ENCODE data around the gene HOXA3. TPM values are rescaled to one million over a fixed set of nuclear protein-coding genes. Genes with fewer than 3 reads are reported as not detected.

HOXA3 gene
- total RNA-seq, 1 experiment from 2014 or later: 4.5 TPM

DNA sequence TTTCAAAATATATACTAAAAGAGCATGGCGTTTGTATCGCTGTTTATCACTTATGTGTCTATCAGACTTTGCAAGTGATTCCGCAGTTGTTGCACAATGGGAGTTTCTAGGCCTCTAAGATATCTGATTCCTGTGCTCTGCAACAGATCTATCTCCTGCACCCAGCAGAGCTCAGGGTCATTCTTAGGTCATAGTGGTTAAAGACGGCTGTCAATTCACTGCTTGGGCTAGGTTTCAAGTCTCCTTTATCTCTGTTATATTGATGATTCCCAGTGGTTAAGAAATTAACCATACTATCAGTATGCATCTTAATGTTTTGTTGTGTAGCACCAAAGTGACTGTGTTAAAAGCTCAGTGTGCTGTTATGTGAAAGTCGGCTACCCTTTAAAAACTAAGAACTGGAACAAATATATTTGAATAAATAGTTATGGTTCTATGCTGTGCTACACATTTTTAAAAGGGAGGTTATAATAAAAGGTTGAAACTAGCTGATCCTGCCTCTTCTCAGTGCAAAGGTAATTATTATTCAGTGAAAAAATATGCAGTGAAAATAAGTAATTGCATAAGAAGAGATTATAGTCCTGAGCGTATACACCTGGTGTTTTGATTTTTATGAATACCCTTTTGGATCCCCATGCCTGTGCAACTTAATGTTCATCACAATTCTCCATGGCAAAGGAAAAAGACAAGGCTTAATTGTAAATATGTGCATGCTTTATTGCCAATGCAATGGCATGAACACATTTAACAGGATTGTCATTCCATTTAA is 80.6 kb downstream of the HOXA3 start:
- no peak for DNase-seq
- ChIA-PET POLR2A (ENCODE audit: unreplicated experiment) (no interaction called here), CTCF (no interaction called here)
- no peaks in the 10 kb centered on the region for H3K27me3 ChIP-seq (ENCODE audit: low read length)
- no peaks in the 10 kb centered on the region for H3K36me3 ChIP-seq (ENCODE audit: low read depth, low read length)
- no peaks in the 10 kb centered on the region for H3K79me2 ChIP-seq (ENCODE audit: low read length)
- no peaks in the 10 kb centered on the region for H3K9me2 ChIP-seq (replicated peaks; ENCODE audit: low read length)
- H3K9ac ChIP-seq (ENCODE audit: low read length): no peak overlapping the region
- H3F3A ChIP-seq (ENCODE audit: low read length, unreplicated experiment): no peaks in the 10 kb centered on the region
- H3K4me2 ChIP-seq (ENCODE audit: low read length): no peak overlapping the region
- no peaks in the 10 kb centered on the region for H4K20me1 ChIP-seq (ENCODE audit: low read length)
- intact Hi-C loops (cut with micrococcal nuclease): no loop called here
- TF ChIP-seq EZH2 (IDR thresholded peaks at IDR 0.05; ENCODE audit: low read length, unreplicated experiment): no peak
- TF ChIP-seq, protein P1, sequence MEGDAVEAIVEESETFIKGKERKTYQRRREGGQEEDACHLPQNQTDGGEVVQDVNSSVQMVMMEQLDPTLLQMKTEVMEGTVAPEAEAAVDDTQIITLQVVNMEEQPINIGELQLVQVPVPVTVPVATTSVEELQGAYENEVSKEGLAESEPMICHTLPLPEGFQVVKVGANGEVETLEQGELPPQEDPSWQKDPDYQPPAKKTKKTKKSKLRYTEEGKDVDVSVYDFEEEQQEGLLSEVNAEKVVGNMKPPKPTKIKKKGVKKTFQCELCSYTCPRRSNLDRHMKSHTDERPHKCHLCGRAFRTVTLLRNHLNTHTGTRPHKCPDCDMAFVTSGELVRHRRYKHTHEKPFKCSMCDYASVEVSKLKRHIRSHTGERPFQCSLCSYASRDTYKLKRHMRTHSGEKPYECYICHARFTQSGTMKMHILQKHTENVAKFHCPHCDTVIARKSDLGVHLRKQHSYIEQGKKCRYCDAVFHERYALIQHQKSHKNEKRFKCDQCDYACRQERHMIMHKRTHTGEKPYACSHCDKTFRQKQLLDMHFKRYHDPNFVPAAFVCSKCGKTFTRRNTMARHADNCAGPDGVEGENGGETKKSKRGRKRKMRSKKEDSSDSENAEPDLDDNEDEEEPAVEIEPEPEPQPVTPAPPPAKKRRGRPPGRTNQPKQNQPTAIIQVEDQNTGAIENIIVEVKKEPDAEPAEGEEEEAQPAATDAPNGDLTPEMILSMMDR (conservative IDR thresholded peaks at IDR 0.05; ENCODE audit: low read depth, low read length): no peak
- TF ChIP-seq EZH2phosphoT487 (IDR thresholded peaks at IDR 0.05; ENCODE audit: borderline replicate concordance, low read length): no peak
- H3K9me3 ChIP-seq (ENCODE audit: low read length): no peaks in the 10 kb centered on the region
- H3K4me3 ChIP-seq (ENCODE audit: low read length): no peak overlapping the region
- peaks cover 17% of the 10 kb centered on the region for H3K4me1 ChIP-seq (ENCODE audit: insufficient read depth, low read length)
- no peak overlapping the region for H2AFZ ChIP-seq (ENCODE audit: low read length)
- no peak for ATAC-seq
- no peak overlapping the region for H3K27ac ChIP-seq (ENCODE audit: low read length)
- BruUV-seq (replicated peaks): no TSS peak

DNA sequence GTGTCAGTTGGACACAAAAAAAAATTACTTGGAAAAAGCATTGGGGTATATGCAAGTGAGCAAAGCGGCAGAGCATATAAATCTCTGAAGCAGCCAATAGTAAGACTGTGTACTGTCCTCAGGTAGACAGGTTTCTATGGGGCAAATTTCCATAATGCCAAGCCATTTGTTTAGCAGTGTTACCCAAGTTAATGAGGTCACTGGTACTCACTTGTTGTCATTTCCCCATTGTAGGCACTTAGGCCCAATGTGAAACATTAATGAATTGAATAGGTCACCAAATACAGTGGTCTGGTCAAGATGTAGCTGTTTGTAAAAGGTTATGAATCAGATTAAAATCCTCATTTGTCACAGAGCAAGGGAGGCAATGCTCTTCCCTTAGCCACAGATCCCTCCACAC is 84.1 kb downstream of the HOXA3 start:
- no TSS peak for BruUV-seq (replicated peaks)
- Histone ChIP-seq H3F3A (ENCODE audit: low read length, unreplicated experiment) (no peaks in the 10 kb centered on the region), H3K9me3 (ENCODE audit: low read length) (no peaks in the 10 kb centered on the region), H3K79me2 (ENCODE audit: low read length) (no peaks in the 10 kb centered on the region), H3K27ac (ENCODE audit: low read length) (no peak overlapping the region), H3K4me1 (ENCODE audit: insufficient read depth, low read length) (peaks cover 35% of the 10 kb centered on the region), H3K9me2 (replicated peaks; ENCODE audit: low read length) (no peaks in the 10 kb centered on the region), H2AFZ (ENCODE audit: low read length) (no peak overlapping the region), H3K36me3 (ENCODE audit: low read depth, low read length) (no peaks in the 10 kb centered on the region), H3K9ac (ENCODE audit: low read length) (no peak overlapping the region), H3K27me3 (ENCODE audit: low read length) (no peaks in the 10 kb centered on the region), H4K20me1 (ENCODE audit: low read length) (no peaks in the 10 kb centered on the region), H3K4me2 (ENCODE audit: low read length) (no peak overlapping the region), H3K4me3 (ENCODE audit: low read length) (no peak overlapping the region)
- ATAC-seq (no peak), DNase-seq (no peak)
- TF ChIP-seq, protein P1 (conservative IDR thresholded peaks at IDR 0.05; ENCODE audit: low read depth, low read length): no peak
- intact Hi-C loops (cut with micrococcal nuclease): no loop called here
- ChIA-PET CTCF (no interaction called here), POLR2A (ENCODE audit: unreplicated experiment) (no interaction called here)

DNA sequence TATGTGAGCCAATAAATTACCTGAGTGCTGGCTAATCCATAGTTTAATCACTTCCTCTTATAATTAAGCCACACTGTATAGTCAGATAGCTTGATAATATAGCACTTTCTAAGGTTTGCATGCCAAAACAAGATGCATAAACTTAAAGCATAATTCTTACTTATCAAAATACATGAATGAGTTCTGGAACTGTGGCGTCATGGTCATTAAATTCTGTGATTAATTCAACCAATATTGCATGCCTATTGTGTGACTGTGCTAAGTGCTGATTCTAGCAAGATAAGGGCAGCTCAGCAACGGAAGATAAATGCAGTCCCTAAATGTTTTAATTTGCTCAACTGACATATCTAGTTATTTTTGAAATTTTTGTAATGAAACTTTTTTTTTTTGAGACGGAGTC is 86.2 kb downstream of the HOXA3 start:
- Histone ChIP-seq H3K9me2 (replicated peaks; ENCODE audit: low read length) (no peaks in the 10 kb centered on the region), H3K4me3 (ENCODE audit: low read length) (no peak overlapping the region), H2AFZ (ENCODE audit: low read length) (no peak overlapping the region), H3K4me2 (ENCODE audit: low read length) (peak overlapping the region; percentile 54), H3K27ac (ENCODE audit: low read length) (peak overlapping the region; percentile 72), H3K36me3 (ENCODE audit: low read depth, low read length) (no peaks in the 10 kb centered on the region), H3F3A (ENCODE audit: low read length, unreplicated experiment) (no peaks in the 10 kb centered on the region), H3K9ac (ENCODE audit: low read length) (peak overlapping the region; percentile 22; the same call in 1 of the 2 replicates), H3K27me3 (ENCODE audit: low read length) (no peaks in the 10 kb centered on the region), H4K20me1 (ENCODE audit: low read length) (no peaks in the 10 kb centered on the region), H3K9me3 (ENCODE audit: low read length) (no peaks in the 10 kb centered on the region), H3K4me1 (ENCODE audit: insufficient read depth, low read length) (peaks cover 20% of the 10 kb centered on the region), H3K79me2 (ENCODE audit: low read length) (no peaks in the 10 kb centered on the region)
- ChIA-PET POLR2A (ENCODE audit: unreplicated experiment) (interaction anchor here (0.6 kb wide), 2 partner anchors 97 to 119 kb away, joined by 3 to 4 read pairs; partner anchors contain the start of gene HOXA11), CTCF (no interaction called here)
- TF ChIP-seq EZH2 (IDR thresholded peaks at IDR 0.05; ENCODE audit: low read length, unreplicated experiment) (no peak), EZH2phosphoT487 (IDR thresholded peaks at IDR 0.05; ENCODE audit: borderline replicate concordance, low read length) (no peak)
- TF ChIP-seq, protein P1 (conservative IDR thresholded peaks at IDR 0.05; ENCODE audit: low read depth, low read length): no peak
- peak; percentile 88 for ATAC-seq
- intact Hi-C loops (cut with micrococcal nuclease): no loop called here
- no TSS peak for BruUV-seq (replicated peaks)
- peak; percentile 90 for DNase-seq

Data from PC-3 (cell line).